Cardiac septum (tissue), 1 donor: ENCODE data around the gene GPR78. TPM values are rescaled to one million over a fixed set of nuclear protein-coding genes. Genes with fewer than 3 reads are reported as not detected.
A peak's percentile ranks its signal among the peaks of the same experiment; 100 is the strongest.
"Not testable (repeated sequence)": the region's sequence is repeated elsewhere in the genome, so short reads cannot be mapped to it uniquely, and the experiment has no call there.

Experiments
- DNase-seq: peaks from one replicate; pipeline ENCODE4 v3.0.0-alpha.2; 2020; ENCODE audit warnings: low spot score
- intact Hi-C: fragments of 100-400 bp; cut with DNase I; formaldehyde crosslinking; loops from one replicate; pipeline ENCODE4 v1.14.0; 2022
- total RNA-seq: library from RNA; stranded (reverse); fragmentation: NEBNext Ultra II Directional; extraction: Animal tissue kit (Norgen Biotek cat#: 25700); gene quantifications from one replicate; pipeline ENCODE4 v1.2.1, GENCODE V29; 2021
- donor health status: DM: no; HTN: no; CAD: no.

GPR78 gene
- total RNA-seq, 1 donor from 2014 or later = not detected

- DNase-seq, intact Hi-C loops: not testable (repeated sequence)
Measured at GRCh38 chr4:8624601-8625272, 44.5 kb downstream of the GPR78 start.

- DNase-seq, intact Hi-C loops: not testable (repeated sequence)
Measured at GRCh38 chr4:8630240-8630905, 50.2 kb downstream of the GPR78 start.

- DNase-seq, intact Hi-C loops: not testable (repeated sequence)
Measured at GRCh38 chr4:8631896-8632295, 51.7 kb downstream of the GPR78 start.

- peak; percentile 63 for DNase-seq
- intact Hi-C loops = not testable (repeated sequence)
Measured at GRCh38 chr4:8634773-8635172, 54.6 kb downstream of the GPR78 start.

GRCh38 chr4:8635897-8636554 is 55.8 kb downstream of the GPR78 start:
- DNase-seq, intact Hi-C loops: not testable (repeated sequence)

Other genes with a start within 250 kb of the GPR78 start
- 29.3 TPM for gene ACOX3, start 139.7 kb upstream of the GPR78 start, total RNA-seq
- gene TRMT44, start 139.6 kb upstream of the GPR78 start, total RNA-seq = 9.0 TPM
- 0.30 TPM for gene CPZ, start 12.4 kb downstream of the GPR78 start, total RNA-seq